Activated CD8-positive, alpha-beta memory T cell treated with anti-CD3 and anti-CD28 coated beads for 36 hours (primary cell): ENCODE results near the gene CDH22. TPM values are rescaled to one million over a fixed set of nuclear protein-coding genes. Genes with fewer than 3 reads are reported as not detected.

ENCODE experiments used
- CTCF ChIA-PET: fragments of 350-600 bp; sonication (Branson Sonifier 250); formaldehyde crosslinking; loops from one replicate; lab custom pipeline; 2021; ENCODE audit warnings: antibody characterized with exemption; lab: Charles Lee
- POLR2A ChIA-PET: fragments of 350-600 bp; sonication (Branson Sonifier 250); formaldehyde crosslinking; loops from one replicate; lab custom pipeline; 2021; ENCODE audit warnings: antibody characterized with exemption; lab: Charles Lee
- total RNA-seq, 2 experiments: library from RNA; stranded (reverse); gene quantifications; one replicate each; pipeline ENCODE4 v1.2.3, GENCODE V29; 2021

Gene CDH22
- total RNA-seq, 2 experiments from 2014 or later, result not detected

DNA sequence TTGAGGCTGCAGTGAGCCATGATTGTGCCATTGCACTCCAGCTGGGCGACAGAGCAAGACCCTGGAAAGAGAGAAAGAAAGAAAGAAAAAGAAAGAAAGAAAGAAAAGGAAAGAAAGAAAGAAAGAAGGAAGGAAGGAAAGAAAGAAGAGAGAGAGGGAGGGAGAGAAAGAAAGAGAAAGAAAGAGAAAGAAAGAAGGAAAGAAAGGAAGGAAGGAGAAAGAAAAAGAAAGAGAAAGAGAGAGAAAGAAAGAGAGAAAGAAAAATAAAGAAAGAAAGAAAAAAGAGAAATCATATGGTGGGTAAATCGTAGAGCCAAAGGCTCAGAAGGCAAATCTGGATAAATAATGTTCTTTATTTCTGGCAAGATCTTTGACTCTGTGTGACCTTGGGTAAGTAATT is 136.8 kb downstream of the CDH22 start:
- POLR2A ChIA-PET, result no interaction called here
- CTCF ChIA-PET, result interaction anchor here (1.8 to 4.1 kb wide), 2 partner anchors 39 to 157 kb away, joined by 6 to 14 read pairs; no protein-coding TSS in a partner anchor

DNA sequence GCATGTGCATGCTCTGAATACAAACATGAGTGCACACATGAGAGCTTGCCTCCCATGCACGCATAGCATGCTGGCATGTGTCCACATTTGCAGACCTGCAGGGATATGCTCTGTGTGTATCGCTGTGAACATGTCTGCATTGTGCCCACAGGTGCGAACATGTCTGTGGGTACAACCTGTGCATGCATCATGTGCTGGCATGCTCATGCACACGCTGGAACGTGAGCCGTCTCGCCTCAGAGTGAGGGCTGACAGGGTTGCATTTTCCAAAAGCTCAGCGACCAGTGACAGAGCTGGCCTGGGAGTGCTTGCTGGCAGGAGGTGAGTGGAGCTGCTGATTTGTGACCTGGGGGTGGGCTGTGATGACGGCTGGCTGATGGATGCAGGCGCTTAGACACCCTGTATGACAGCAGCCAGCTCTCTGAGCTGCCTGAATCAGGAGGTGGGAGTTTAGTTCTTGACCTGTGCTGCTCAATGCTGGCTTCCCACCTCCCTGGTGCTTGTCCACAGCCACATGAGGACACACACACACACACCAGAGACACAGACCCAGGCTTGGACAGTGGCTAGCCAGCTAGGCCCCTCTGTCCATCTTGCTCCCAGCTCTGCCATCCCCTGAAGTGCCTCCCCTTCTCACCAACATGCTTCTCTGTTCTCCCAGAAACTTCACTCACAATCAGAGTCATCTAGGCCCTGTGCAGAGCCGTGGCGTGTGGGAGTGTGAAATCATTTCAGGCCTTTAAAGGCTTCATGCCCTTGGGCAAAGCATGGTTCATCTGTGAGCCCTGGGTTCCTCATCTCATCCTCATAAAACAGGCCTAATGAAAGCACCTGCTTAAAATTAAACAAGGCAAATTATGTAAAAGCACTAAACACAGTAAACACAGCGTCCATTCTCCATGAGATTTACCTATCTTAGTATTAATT is 138.8 kb downstream of the CDH22 start:
- POLR2A ChIA-PET, result no interaction called here
- CTCF ChIA-PET, result no interaction called here

GRCh38 chr20:46168438-46168837 is 139.9 kb downstream of the CDH22 start:
- ChIA-PET CTCF (no interaction called here), POLR2A (no interaction called here)

GRCh38 chr20:46167080-46167479 is 141.2 kb downstream of the CDH22 start:
- POLR2A ChIA-PET, result no interaction called here
- CTCF ChIA-PET, result interaction anchor here (1.8 kb wide), 1 partner anchor 8 kb away, joined by 8 read pairs; no protein-coding TSS in a partner anchor

DNA sequence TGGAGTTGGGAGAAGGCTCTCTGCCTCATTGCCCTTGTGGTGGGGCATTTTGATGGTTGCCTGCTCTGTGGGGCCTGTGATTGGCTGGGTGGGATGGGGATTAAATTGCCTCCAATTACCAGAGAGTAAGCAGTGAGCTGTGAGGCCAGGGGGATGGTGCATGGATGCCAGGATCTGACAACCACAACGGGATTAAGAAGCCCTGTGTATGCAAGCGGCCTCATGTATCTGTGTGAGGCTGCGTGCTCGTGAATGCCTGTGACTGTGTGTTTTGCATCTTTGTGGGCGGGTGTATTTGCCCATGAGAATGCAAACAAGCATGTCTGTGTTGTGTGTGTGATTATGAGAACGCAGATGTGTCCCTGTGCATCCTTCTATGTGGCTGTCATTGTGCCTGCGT is 144.0 kb downstream of the CDH22 start:
- ChIA-PET CTCF (no interaction called here), POLR2A (no interaction called here)

GRCh38 chr20:46161921-46162320 is 146.4 kb downstream of the CDH22 start:
- ChIA-PET CTCF (no interaction called here), POLR2A (no interaction called here)

GRCh38 chr20:46160661-46161060 is 147.6 kb downstream of the CDH22 start:
- ChIA-PET POLR2A (no interaction called here), CTCF (no interaction called here)

- ChIA-PET CTCF (no interaction called here), POLR2A (no interaction called here)
These were observed 149.0 kb downstream of the CDH22 start for GRCh38 chr20:46159101-46159897.

DNA sequence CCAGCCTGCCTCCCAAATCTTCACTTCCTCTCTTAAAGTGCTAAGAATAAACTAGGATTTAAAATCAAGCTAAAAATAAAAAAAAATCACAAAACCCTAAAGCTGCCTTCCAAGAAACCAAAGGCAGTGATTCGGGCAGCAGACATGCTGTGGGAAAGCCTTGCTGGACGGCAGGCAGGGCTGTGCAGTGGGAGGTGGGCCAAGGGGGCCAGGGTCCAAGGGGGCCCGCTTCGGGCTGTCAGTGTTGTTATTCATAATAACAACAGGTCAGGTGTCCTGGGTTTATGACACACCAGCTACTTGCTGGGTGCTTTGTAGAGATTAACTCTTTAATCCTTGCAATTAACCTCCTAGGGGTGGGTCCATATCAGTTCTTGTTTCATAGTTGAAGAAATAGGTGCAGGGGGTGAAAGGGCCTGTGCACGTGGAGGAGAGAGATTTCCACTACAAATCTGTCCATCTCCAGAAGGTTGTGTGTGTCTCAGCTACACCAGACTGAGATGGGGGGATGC is 149.8 kb downstream of the CDH22 start:
- POLR2A ChIA-PET, result interaction anchor here (0.6 kb wide), 1 partner anchor 563 kb away, joined by 7 read pairs; no protein-coding TSS in a partner anchor
- CTCF ChIA-PET, result no interaction called here

DNA sequence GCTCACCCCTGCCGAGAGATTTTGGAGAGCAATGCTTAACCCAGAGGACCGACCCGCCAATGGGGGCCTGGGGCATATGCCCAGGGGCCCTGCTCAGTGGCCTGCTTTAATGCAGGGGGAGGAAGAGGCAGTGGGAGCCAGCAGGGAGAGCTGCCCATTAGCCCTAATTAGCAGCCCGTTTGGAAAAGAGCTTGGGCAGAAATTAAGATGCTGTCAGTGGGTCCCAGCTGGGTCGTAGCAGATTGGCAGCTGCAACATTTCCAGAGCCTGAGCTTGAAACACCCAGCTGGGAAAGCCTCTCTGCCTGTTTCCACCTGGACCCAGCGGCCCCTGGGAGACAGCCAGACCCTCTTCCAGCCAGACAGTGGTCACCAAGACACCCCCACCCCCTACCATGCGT is 150.7 kb downstream of the CDH22 start:
- CTCF ChIA-PET, result no interaction called here
- POLR2A ChIA-PET, result no interaction called here

GRCh38 chr20:46157076-46157592 is 151.2 kb downstream of the CDH22 start:
- ChIA-PET CTCF (no interaction called here), POLR2A (no interaction called here)

GRCh38 chr20:46156065-46156464 is 152.2 kb downstream of the CDH22 start:
- CTCF ChIA-PET, result no interaction called here
- POLR2A ChIA-PET, result no interaction called here

GRCh38 chr20:46154796-46155195 is 153.5 kb downstream of the CDH22 start:
- ChIA-PET POLR2A (no interaction called here), CTCF (no interaction called here)

DNA sequence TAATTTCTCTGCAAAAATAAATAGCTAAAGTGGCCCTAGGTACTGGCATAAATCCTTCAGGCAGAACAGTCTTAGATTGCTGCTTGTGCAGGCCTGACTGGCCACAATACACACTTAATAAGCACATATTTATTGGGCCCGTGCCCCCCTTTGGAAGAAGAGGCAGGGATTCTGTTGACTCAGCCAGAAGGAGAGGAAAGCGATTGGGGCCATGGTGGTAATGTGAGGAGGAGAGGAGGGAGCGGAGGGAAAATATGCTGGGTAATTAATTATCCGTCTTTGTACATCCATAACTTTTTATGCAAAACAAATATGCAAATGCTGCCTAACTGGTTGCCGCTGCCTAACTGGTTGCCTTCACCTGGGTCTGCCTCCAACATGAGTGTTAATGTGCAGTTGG is 154.0 kb downstream of the CDH22 start:
- POLR2A ChIA-PET, result no interaction called here
- CTCF ChIA-PET, result no interaction called here

DNA sequence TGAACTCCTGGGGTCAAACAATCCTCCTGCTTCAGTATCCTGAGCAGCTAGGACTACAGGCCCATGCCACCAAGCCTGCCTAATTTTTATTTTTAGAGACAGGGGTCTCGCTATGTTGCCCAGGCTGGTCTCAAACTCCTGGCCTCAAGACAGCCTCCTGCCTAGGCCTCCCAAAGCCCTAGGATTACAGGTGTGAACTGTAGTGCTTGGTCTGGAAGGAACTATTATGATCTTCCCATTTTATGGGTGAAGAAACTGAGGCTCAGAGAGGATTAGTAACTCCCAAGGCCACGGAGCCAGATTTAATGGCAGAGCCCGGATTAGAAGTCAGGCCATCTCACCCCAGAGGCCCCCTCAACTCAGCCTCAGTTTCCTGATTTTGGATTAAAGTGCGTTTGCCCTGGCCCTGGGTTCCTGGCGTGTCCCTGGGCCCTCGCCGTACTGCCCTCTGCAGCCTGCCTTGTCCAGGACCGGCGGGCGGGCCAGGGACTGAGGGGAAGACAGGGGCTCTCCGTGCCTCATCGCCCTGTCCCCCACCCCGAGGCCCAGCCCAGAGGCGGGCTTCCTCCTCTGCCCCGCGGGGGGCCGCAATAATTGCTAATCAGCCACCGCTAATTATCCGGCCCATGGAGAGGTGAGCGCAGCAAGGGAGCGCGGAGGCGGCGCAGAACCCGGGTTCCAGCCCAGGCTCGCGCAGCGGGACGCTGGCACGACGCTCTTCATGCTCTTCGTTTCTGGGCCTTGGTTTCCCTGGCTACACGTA is 155.3 kb downstream of the CDH22 start:
- ChIA-PET POLR2A (no interaction called here), CTCF (interaction anchor here (0.7 to 1.2 kb wide), 2 partner anchors 27 to 166 kb away, joined by 3 read pairs; no protein-coding TSS in a partner anchor)

DNA sequence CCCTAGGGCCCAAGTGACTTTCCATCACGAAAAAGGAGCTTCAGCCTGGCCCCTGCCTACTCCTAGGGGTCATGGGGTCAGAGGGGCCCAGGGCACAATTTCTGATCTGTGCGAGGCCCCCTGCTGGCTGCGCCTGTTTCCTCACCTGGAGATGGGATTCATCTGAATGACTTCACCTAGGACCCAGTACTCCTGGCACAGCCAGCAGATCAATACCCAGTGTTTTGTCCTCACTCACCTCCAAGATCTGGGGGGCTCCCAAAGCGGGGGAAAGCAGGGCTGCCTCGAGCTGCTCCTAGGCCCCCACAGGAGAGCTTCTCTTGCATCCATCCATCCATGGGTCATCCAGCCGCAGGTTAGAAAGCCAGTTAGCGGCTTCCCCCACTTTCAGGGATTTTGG is 156.4 kb downstream of the CDH22 start:
- ChIA-PET CTCF (interaction anchor here (1.2 kb wide), 1 partner anchor 165 kb away, joined by 3 read pairs; no protein-coding TSS in a partner anchor), POLR2A (no interaction called here)

DNA sequence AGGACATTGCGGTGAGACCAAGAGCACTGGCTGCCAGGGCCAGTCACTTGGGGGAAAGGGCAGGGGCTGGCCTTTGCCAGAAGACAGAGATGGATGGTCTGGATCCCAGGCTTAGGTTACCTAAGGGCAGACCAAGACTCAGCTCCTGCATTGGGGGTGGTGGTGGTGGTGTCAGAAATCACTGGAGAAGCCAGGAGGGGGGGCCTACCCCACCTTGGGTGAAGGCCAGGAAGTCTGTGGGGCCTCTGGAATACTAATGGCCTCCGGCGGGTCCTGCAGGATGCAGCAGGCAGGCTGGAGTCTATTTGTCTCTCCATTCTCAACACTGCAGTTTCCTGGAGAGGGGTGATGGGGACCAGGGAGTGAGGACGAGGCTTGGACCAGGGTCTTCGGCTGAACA is 157.4 kb downstream of the CDH22 start:
- POLR2A ChIA-PET, result no interaction called here
- CTCF ChIA-PET, result no interaction called here

DNA sequence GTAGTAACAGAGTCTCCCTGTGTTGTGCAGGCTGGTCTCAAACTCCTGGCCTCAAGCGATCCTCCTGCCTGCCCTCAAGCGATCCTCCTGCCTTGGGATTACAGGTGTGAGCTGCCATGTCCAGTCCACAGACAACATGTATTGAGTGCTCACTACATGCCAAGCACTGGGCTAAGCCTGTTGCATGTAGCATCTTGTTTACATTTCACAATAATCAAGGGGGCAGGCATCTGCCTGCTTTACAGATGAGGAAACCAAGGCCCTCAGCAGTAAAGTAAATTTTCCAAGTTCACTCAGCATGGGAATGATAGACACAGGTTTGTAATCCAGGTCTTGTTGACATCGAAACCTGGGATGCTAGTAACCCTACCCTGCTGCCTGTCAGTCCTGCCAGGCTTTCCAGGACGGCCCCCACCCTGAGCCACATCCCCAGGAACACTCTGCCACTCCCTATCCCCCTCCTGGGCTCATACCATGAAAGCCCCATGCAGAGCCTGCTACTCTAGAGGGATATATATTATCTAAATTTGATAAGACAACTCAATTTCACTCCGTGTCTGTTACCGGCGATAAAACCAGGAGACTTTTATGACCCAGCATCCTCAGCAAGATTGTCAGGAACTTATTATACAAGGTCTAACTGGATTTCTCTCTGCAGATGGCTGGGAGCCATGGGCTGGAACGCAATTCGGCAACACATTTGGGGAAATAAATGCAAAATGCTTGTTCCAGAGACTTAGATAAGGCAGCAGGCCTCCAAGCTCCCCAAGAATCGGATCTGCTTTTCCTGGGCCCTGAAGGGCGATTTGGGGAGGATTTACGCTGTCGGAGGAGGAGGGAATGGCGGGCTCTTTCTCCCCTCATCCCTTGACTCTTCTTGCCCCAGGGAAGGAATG is 159.7 kb downstream of the CDH22 start:
- POLR2A ChIA-PET, result no interaction called here
- CTCF ChIA-PET, result no interaction called here
